Stimulated activated CD4-positive, alpha-beta T cell treated with anti-CD3 and anti-CD28 coated beads, TNF-alpha, amount 100 ng/mL, for 1 hour (primary cell): ENCODE results near the gene AFDN.

Experiments
- DNase-seq, 3 donors: peaks; one replicate each; pipeline ENCODE4 v3.0.0-alpha.2; 2020; ENCODE audit warnings: low read depth in 3 of 3, low spot score in 1 of 3

The AFDN gene

DNA sequence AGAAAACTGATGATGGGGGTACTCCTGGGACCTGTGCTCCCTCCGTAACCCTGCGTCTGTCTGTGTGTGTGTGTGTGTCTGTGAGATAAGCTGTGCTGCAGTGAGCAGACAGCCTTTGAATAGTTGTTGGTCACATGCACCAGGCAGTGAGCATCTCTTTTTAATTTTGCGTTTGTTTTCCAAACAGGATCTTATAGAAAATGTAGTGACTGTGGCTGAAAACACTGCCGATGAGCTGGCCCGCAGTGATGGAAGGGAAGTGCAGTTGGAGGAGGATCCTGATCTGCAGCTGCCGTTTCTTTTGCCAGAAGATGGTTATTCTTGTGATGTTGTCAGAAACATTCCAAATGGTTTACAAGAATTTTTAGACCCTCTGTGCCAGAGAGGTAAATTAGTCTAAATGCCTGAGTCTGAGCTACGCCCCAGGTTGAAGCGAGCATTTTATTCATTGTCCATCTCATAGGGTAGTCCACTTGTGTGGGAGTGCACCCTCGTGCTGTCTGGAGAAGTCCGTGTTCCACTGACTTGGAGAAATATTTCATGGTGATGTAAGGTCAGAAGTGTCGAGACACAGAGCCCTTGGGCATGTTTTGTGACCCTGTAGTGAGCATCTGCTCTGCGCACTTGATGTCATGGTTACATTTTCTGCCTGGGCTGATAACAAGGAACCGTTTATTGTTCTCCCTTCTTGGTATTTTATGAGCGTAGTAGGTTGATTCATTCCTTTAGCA is 92.0 kb downstream of the AFDN start:
- DNase-seq, result no peak

DNA sequence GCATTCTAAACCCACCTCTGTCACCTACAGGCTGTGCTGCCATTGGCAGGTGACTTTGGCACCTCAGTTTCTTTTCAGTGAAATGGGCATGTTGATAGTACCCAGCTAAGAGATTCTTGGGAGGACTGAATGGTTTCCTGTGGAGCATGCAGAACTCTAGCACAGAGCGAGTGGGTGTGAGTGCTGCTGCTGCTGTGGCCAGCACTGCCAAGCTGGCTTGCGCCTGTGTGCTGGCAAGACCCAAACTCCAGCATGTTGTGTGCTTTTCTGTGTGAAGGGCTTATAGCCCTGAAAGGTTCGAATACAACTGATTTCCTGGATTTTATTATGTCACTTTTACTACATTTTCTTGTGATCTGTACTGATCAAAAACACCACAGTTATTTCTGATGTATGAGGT is 92.6 kb downstream of the AFDN start:
- DNase-seq, result no peak

DNA sequence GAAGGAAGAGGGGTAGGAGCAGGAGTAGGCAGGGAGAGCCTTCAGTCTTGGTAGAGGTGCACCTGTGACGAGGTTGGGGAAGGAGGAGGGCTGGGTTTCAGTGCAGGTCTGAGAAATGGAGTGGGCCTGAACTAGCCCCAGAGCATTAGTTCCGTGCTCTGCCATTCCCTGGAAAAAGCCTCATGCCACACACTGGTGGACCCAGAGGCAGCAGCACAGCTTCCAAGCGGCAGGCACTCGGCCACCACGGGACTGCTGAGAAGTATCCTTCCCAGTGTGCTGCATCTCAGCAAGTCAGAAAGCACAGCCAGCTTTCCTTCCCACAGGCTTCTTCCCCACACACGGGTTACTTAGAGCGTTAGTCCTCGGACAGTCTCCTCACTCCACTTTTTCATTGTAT is 93.5 kb downstream of the AFDN start:
- DNase-seq, result no peak

DNA sequence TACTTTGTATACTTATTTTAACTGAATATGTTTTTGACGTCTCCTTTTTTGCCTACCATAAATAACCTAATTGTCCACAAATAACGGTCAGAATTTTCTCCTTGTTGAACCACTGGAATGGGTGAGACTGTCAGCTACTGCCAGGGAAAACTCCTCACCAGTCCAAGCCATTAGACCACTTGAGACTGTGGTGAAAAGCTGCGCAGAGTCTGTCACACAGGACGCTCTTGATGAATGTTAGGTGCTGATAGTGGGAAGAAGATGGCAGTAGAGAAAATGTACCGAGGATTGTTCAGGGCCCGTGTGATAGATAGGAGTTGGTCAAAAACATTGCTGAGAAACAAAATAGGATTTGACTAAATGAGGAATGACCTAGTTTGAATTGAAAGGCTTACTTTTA is 95.1 kb downstream of the AFDN start:
- DNase-seq, result no peak

DNA sequence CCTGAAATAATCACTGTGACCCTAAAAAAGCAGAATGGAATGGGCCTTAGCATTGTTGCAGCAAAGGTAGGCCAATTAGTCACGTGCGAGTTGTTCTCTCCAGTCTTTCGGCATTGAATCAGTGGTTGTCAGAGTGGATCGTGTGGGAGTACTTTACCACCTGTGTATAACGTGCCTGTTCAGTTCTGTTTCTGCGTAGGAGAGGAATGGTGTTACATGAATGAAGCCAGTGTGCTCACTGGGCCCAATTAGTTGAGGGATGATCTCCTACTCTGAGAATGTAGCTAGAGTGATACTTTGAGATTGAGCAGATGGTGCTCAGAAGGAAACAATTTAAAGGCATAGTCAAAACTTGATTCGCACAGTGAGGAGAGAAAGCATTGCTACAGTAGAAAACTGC is 98.3 kb downstream of the AFDN start:
- no peak for DNase-seq

DNA sequence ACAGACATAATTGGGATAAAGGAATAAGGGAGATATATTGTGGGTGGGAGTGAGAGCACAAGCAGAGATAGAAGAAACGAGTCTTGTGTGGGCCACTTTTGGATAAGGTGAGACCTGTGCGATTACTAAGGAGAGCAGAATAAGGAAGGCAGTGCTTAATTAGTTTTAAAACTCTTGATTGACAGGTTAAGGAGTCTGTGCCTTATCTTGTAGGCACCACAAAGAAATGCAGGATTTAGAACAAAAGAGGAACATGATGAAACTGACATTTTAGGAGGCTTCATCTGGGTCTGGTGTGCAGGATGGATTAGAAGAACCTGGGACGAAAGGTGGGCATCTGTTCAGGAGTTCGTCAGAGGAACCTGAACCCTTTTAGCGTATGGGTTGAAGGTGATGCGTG is 100.5 kb downstream of the AFDN start:
- no peak for DNase-seq

DNA sequence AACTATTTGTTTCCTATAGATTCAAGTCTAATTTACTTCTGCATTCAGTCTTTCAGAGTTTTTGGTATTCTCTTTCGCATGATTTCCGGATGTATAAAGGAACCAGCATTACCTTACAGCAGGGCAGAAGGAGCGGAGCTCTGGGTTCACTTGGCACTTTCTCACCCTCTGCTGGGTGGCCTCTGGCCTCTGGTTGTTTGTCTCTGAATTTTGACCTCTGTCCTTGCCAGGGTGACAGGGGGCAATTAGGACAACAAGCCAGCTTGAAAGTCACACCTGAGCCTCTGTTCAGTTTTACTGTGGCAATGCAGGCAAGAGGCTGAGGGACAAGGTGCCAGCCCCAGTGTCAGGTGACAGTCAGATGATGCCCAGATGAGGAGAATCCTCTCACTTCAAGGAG is 101.4 kb downstream of the AFDN start:
- DNase-seq, result no peak

DNA sequence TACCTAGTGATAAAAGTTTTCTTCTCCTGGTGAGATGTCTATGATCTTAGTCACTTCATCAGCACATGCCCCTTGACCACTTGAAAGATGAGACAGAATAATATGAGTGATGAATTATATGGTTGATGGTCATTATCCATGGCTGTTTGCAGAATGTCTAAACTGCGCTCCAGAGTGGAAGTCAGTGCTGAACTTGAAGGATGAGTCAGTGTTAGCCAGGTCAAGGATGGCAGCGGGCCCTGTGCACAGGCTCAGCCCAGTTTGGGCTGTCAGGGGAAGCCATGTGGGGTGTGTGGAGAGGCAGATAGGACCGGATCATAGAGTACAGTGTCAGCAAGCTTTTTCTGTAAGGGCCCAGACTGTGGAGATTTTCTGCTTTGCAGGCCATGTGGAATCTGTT is 103.6 kb downstream of the AFDN start:
- DNase-seq, result no peak

DNA sequence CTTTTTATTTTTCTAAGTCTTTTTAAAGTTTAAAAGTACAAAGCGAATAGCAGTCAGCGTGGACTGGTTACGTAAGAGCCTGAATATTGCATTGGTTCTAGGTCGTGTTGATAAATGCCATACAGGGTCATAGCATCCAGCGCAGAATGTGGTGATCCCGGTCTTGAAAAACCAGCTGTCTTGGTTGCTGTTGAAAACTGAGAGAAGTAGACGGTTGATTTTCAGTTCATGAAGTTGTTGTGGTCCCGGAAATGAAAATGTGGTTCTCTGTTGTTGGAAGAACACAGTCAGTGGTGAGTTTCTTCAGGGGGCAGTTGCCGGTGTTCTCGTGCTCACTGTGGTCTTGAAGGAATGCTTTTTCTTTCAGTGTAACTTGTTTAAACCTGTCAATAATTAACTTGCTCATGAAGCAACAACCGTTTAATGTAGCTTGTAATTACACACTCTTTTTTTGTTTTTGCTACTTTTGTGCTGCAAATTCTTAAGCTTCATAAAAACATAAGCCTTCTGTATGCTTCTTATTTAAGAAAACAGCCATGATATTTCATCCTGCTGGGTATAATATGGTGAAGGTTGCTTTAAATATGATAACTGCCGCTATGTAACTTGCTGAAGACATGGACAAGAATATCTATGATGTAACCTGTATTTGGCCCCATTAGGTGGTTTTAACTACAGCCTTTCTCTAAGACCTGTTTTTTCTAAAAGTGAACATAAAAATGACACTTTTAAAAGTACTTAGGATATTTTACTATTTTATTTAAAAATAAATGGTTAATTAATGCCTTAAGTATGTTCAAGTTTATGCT is 106.0 kb downstream of the AFDN start:
- DNase-seq, result no peak

DNA sequence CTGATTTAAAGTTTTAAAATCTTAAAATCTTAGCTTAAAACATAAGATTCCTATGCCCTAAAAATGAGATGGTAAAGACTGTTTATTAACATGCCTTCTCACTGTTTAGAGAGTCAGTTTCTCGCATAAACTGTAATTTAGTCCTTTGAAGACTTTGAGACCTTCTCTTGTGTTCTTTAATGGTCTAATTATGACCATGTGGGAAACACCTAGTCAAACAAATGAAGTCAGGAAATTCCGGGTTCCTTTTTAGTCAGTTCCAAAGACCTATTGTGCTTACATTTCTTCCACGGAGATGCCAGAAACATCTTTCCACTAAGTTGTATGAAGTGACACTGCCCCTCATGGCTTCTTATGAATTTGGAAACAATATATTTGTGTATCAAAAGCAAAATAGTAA is 106.6 kb downstream of the AFDN start:
- DNase-seq, result no peak

DNA sequence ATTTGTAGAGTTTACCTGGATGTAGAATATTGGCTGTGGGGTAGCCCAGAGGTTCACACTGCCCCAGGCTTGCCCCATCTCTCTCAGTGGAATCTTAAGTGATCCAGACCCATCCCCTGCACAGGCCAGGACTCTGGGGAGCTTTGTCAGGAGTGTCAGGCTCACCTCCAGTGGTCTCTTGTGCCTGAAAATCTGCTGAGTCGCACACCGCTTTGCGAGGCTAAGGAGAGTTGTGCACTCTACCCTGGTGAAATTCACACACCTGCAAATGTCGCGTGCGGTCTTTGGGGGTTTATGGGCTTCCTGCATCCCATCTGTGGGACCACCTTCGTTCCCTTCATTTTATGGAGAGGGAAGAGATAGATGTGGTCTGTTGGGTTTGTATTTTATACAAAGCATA is 107.1 kb downstream of the AFDN start:
- DNase-seq, result no peak

DNA sequence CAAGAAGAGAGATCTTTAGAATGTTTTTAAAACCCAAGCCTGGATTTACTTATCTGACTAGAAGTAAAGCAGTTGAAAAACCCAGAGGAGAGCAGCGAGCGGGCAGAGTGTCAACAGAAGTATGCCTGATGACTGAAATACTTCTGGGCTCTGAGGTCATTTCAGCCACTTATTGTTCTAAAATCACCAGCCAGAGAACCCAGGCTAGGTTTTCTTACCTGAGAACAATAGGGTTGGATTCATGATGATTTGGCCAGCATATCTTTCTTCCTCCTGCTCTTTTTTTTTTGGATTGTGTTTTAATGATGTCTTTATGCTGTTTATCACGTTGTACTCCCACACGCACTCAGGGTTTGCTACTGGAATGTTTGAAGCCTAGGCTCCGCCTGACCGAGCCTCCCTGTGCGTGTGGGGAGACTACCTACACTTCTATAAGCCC is 107.7 kb downstream of the AFDN start:
- DNase-seq, result no peak

DNA sequence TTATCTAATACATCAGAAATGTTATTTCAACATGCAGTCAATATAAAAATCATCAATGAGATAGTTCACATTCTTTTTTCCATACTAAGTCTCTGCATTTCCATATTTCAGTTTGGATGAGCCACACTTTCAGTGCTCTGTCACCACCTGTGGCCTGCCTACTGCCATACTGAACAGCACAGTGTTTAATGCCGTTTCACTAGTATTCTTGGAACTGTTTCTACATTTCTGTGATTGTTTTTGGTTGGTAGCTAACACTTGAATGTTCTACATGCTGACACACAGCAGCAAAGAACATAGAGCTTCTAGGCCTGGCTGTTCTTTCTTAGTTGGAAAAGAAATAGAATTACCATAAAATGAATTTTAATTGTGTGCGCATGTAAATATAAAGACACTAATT is 109.3 kb downstream of the AFDN start:
- no peak for DNase-seq

DNA sequence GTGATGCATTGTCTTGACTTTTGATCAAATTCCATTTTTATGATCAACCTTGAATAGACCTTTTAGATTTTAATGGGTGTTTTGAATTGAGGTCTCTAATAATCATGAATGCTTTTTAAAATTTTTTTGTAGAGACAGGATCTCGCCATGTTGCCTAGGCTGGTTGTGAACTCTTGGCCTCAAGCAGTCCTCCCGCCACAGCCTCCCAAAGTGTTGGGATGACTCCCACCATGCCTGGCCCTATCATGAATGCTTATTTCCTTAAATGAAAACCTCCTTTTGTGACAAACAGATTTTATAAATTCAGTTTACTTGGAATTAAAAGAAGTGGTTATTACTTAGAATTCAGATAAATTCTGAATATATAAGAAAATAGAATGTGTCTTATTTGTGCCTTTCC is 110.6 kb downstream of the AFDN start:
- DNase-seq, result no peak

DNA sequence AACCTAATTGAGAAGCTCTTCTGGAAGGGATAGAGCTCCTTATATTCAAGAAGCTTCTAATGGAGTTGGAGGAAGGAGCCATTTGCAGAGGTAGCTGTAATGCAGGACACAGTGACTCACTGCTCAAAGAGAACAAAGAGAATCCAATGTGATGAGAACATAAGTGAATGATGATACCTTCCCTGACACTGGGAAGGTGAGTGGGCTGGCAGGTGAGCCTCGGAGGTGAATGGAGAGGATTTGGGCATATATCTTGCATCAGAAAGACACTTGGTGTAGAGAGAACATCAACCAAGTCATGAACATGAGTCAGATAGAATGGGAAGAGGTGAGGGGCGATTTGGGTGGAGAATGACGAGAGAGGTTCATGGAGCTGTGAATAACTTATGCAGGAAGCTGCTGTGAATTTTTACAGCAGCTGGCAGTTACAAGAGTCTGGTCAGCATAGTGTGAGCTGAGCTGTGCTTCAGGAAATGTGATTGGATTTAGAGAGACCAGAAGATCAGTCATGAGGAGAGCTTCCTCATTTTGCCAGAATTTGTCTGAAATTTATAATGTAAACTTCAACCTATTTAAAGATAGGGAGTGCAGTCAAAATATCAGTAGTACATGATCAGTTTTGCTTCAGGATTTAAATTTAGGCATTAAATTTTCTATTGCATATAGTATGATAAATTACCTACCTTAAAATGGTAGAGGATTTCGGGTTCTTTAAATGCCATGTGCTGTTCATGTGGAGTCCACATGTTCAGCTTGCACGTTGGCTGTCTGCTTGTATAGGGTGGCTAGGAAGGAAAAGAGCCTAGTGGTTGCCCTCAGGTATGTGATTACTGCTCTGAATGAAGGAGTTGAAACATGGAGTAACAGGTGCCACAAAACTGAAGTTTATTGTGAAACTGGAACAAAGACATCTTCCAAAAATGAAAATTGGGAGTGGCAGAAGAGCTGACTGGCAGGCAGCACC is 111.5 kb downstream of the AFDN start:
- no peak for DNase-seq

DNA sequence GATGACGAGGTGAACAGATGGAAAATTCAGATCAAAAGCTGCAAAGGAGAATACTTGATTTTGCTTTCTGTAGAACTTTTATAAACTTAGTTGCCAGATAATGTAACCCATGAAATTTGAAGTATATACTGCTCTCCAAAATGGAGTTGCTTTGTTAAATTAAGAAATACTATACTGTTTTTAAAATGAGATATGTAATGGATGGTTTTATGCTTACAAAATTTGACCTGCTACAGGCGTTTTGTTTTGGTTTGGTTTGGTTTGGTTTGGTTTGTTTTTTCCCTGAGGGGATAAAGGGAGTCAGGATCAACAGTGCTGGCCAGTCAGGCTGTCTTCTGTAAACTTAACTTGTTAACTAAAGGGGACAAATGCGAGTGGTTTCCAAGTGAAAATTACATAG is 115.1 kb downstream of the AFDN start:
- DNase-seq, result no peak

DNA sequence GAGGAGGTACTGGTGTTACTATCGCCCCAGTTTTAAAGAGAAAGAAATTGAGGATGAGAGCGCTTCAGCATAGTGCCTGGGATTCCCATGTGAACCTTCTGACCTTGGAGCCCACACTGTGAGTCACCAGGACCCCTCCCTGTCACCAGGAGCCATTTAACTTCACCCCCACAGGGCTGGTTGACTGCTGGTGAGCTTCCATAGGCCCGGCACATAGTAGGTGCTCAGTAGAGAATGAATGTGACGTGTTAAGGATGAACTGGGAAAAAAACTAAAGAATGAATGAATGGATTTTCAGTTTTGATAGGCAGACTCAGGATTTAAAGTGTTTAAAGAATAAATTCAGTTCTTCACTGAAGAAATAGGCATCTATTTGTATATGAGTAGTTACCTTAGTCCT is 117.4 kb downstream of the AFDN start:
- no peak for DNase-seq

DNA sequence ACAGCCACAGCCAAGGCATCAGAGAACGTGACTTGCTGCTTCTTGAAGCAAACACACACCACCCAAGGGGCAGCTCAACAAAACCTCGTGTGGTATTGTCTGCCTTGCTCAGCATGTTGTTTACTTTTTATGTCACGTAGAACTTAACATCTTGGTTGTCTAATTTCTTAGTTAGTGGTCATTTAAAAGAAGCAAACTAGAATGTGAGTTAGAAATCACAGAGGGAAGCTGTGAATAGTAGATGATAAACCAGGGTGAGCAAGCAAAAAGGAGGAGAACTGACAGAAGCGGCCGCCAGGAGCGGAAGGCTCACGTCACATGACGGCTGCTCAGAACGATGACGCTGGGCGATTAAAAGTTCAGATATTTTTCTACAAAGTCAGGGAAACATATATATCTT is 119.3 kb downstream of the AFDN start:
- DNase-seq, result no peak

DNA sequence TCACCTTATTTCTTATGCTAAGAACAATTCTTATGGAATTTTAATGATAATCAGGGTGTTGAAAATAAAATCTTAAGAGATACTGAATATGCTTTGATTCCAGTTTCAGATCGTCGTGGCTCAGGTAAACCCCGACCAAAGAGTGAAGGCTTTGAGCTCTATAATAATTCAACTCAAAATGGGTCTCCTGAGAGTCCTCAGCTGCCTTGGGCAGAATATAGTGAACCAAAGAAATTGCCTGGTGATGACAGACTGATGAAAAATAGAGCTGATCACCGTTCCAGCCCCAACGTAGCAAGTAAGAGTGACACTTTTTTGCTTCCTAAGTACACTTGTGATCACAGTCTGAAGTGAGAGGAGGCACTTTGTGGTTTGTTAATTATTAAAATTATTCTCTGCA is 119.9 kb downstream of the AFDN start:
- DNase-seq, result no peak

DNA sequence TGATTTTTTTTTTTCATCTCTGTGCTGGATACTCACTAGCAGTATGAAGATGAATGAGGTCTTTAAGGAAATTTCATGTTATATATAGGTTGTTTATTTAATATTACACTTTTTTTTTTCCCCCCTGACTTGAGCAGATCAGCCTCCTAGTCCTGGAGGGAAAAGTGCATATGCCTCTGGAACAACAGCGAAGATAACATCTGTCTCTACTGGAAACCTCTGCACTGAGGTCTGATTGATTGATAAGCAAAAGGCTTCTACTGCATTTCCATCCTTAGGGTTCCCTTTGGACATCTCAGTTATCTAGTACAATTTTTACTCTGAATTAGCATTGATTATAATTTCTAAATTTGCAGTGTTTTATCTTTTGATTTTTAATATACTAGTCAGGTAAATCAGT is 121.0 kb downstream of the AFDN start:
- no peak for DNase-seq

DNA sequence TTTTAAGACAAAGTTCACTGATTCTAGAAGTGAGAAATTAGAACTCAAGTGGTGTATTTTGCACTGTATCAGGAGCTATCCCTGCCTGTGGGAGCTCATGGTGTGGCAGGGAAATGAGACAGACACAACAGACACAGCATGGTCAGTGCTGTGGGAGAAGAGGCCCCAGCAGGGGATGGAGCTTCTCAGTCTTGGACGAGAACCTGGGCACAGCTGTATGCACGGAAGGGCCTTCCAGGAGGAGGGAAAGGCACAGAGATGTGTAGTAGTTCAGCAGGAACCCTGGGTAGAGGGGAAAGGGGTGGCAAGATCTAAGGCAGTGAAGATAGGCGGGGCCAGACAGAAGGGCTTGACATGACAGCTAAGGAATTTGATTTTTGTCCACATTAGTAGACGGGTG is 122.0 kb downstream of the AFDN start:
- DNase-seq, result no peak
